Stromal cell of bone marrow (primary cell): Measurements from ENCODE around the gene GAPDH.
"Not testable (repeated sequence)": the region's sequence is repeated elsewhere in the genome, so short reads cannot be mapped to it uniquely, and the experiment has no call there.

ENCODE experiments used
- DNase-seq: peaks from one replicate; pipeline ENCODE4 v3.0.0-alpha.2; 2012; ENCODE audit warnings: low read depth

Gene GAPDH

GRCh38 chr12:6529291-6529737 lies 5.0 kb upstream of the GAPDH start:
- no peak for DNase-seq

- DNase-seq: no peak
Measured at GRCh38 chr12:6530576-6531260, 3.6 kb upstream of the GAPDH start.

GRCh38 chr12:6532051-6532926 lies 2.0 kb upstream of the GAPDH start:
- peak; percentile 97 for DNase-seq

GRCh38 chr12:6532927-6533652 lies 1.2 kb upstream of the GAPDH start:
- no peak for DNase-seq

- DNase-seq: no peak
Measured at GRCh38 chr12:6533653-6533922, 729 bp upstream of the GAPDH start.

GRCh38 chr12:6534695-6534944 lies 303 bp downstream of the GAPDH start:
- DNase-seq: no peak

GRCh38 chr12:6534945-6535696 lies 804 bp downstream of the GAPDH start:
- peak; percentile 66 for DNase-seq

- no peak for DNase-seq
Measured at GRCh38 chr12:6535697-6535946, 1.3 kb downstream of the GAPDH start.

GRCh38 chr12:6535960-6536847 lies 1.9 kb downstream of the GAPDH start:
- DNase-seq: no peak

GRCh38 chr12:6536894-6537579 lies 2.7 kb downstream of the GAPDH start:
- DNase-seq: no peak

- DNase-seq: not testable (repeated sequence)
Measured at GRCh38 chr12:6537580-6538419, 3.5 kb downstream of the GAPDH start.

- DNase-seq: no peak
Measured at GRCh38 chr12:6538420-6539313, 4.3 kb downstream of the GAPDH start.

GRCh38 chr12:6539314-6539682 lies 5.0 kb downstream of the GAPDH start:
- DNase-seq: no peak

GRCh38 chr12:6539707-6540134 lies 5.4 kb downstream of the GAPDH start:
- DNase-seq: no peak

- DNase-seq: peak; percentile 94
Measured at GRCh38 chr12:6540181-6540877, 6.0 kb downstream of the GAPDH start.

GRCh38 chr12:6541371-6542165 lies 7.3 kb downstream of the GAPDH start:
- DNase-seq: no peak

GRCh38 chr12:6542209-6543009 lies 8.1 kb downstream of the GAPDH start:
- DNase-seq: no peak
